HEK293 (cell line): Measurements from ENCODE around the gene CHST1.

ENCODE experiments used
- CTCF ChIA-PET: fragments of 350-600 bp; formaldehyde crosslinking; extraction: SDS; loops from one replicate; lab custom pipeline; 2021; ENCODE audit warnings: antibody characterized with exemption; lab: Yijun Ruan, JAX
- POLR2A ChIA-PET: fragments of 300-600 bp; formaldehyde crosslinking; extraction: SDS; loops from one replicate; lab custom pipeline; 2020; ENCODE audit warnings: antibody characterized with exemption, inconsistent platforms; lab: Yijun Ruan, JAX
- H3K27ac ChIP-seq: fragments of 200-500 bp; sonication (Bioruptor generic); 2 replicates; pipeline ENCODE4 v1.5.1; 2014; ENCODE audit warnings: low read depth, low read length, control low read depth, inconsistent platforms; ENCODE audit errors: extremely low read depth
- H3K36me3 ChIP-seq, 2 experiments: fragments of 200-500 bp in 1 of 2; sonication (Bioruptor generic) in 1 of 2; 1 replicate in 1 of 2; 2 replicates in 1 of 2; pipeline ENCODE4 v1.5.1; 2014 to 2017; ENCODE audit warnings: inconsistent platforms in 2 of 2, low read length in 2 of 2; ENCODE audit not compliant: control insufficient read depth in 2 of 2, insufficient read depth in 1 of 2
- H3K4me1 ChIP-seq: fragments of 200-500 bp; sonication (Bioruptor generic); 2 replicates; pipeline ENCODE4 v1.5.1; 2014; ENCODE audit warnings: mild to moderate bottlenecking, low read length, inconsistent platforms; ENCODE audit not compliant: control insufficient read depth, insufficient read depth
- H3K4me3 ChIP-seq: 2 replicates; pipeline ENCODE4 v1.5.1; 2011; ENCODE audit warnings: low read depth, mild to moderate bottlenecking, control low read depth, low read length, moderate library complexity
- H3K9me3 ChIP-seq: fragments of 200-500 bp; sonication (Bioruptor generic); 2 replicates; pipeline ENCODE4 v1.5.1; 2014; ENCODE audit warnings: low read depth, low read length, inconsistent platforms; ENCODE audit not compliant: control insufficient read depth, insufficient read depth
- BCL11A ChIP-seq: fragments of 450-650 bp; formaldehyde crosslinking; IDR thresholded peaks from 2 replicates; pipeline ENCODE4 v1.5.1; 2016; ENCODE audit warnings: low read depth, missing biosample characterization, missing genetic modification characterization
- FEZF1 ChIP-seq: fragments of 450-650 bp; formaldehyde crosslinking; IDR thresholded peaks from 2 replicates; pipeline ENCODE4 v1.5.1; 2016; ENCODE audit warnings: missing biosample characterization, missing genetic modification characterization
- GLI2 ChIP-seq: fragments of 450-650 bp; formaldehyde crosslinking; IDR thresholded peaks from 2 replicates; pipeline ENCODE4; 2017; ENCODE audit warnings: missing biosample characterization, missing genetic modification characterization, low read depth, borderline replicate concordance
- KLF9 ChIP-seq: fragments of 450-650 bp; formaldehyde crosslinking; IDR thresholded peaks from 2 replicates; pipeline ENCODE4 v1.5.1; 2016; ENCODE audit warnings: missing biosample characterization, missing genetic modification characterization, low read depth
- SCRT2 ChIP-seq: fragments of 450-650 bp; formaldehyde crosslinking; IDR thresholded peaks from 2 replicates; pipeline ENCODE4 v1.5.1; 2016; ENCODE audit warnings: missing biosample characterization, missing genetic modification characterization
- ZBTB20 ChIP-seq: fragments of 450-650 bp; formaldehyde crosslinking; IDR thresholded peaks from 2 replicates; pipeline ENCODE4 v1.5.1; 2016; ENCODE audit warnings: missing biosample characterization, missing genetic modification characterization
- ZBTB48 ChIP-seq: fragments of 450-650 bp; formaldehyde crosslinking; IDR thresholded peaks from 2 replicates; pipeline ENCODE4 v1.5.1; 2016; ENCODE audit warnings: missing biosample characterization, missing genetic modification characterization
- ZNF114 ChIP-seq: fragments of 450-650 bp; formaldehyde crosslinking; IDR thresholded peaks from 2 replicates; pipeline ENCODE4 v1.5.0; 2017; ENCODE audit warnings: missing biosample characterization, missing genetic modification characterization
- ZNF132 ChIP-seq: fragments of 450-650 bp; formaldehyde crosslinking; IDR thresholded peaks from 2 replicates; pipeline ENCODE4 v1.5.1; 2017; ENCODE audit warnings: missing biosample characterization, missing genetic modification characterization, borderline replicate concordance
- ZNF138 ChIP-seq: fragments of 450-650 bp; formaldehyde crosslinking; IDR thresholded peaks from 2 replicates; pipeline ENCODE4 v1.5.1; 2016; ENCODE audit warnings: missing biosample characterization, missing genetic modification characterization, borderline replicate concordance
- ZNF169 ChIP-seq: fragments of 450-650 bp; formaldehyde crosslinking; IDR thresholded peaks from 2 replicates; pipeline ENCODE4 v1.5.1; 2016; ENCODE audit warnings: missing biosample characterization, missing genetic modification characterization
- ZNF266 ChIP-seq: fragments of 450-650 bp; formaldehyde crosslinking; IDR thresholded peaks from 2 replicates; pipeline ENCODE4 v1.5.1; 2016; ENCODE audit warnings: missing biosample characterization, missing genetic modification characterization, low read depth
- ZNF404 ChIP-seq: fragments of 450-650 bp; formaldehyde crosslinking; IDR thresholded peaks from 2 replicates; pipeline ENCODE4 v1.5.1; 2017; ENCODE audit warnings: missing biosample characterization, missing genetic modification characterization
- ZNF423 ChIP-seq: fragments of 450-650 bp; formaldehyde crosslinking; IDR thresholded peaks from 2 replicates; pipeline ENCODE4 v1.5.1; 2016; ENCODE audit warnings: missing biosample characterization, missing genetic modification characterization
- ZNF555 ChIP-seq: fragments of 450-650 bp; formaldehyde crosslinking; conservative IDR thresholded peaks from 2 replicates; pipeline ENCODE4 v1.5.1; 2017; ENCODE audit warnings: missing biosample characterization, mild to moderate bottlenecking, missing genetic modification characterization, inconsistent platforms
- ZNF629 ChIP-seq: fragments of 450-650 bp; formaldehyde crosslinking; IDR thresholded peaks from 2 replicates; pipeline ENCODE4 v1.5.1; 2017; ENCODE audit warnings: missing biosample characterization, missing genetic modification characterization
- ZNF660 ChIP-seq: fragments of 450-650 bp; IDR thresholded peaks from 2 replicates; pipeline ENCODE4 v1.5.1; 2018; ENCODE audit warnings: missing biosample characterization, mild to moderate bottlenecking, missing genetic modification characterization
- ZNF670 ChIP-seq: fragments of 450-650 bp; formaldehyde crosslinking; IDR thresholded peaks from 2 replicates; pipeline ENCODE4 v1.5.1; 2016; ENCODE audit warnings: missing biosample characterization, missing genetic modification characterization, low read depth
- ZNF791 ChIP-seq: fragments of 450-650 bp; formaldehyde crosslinking; IDR thresholded peaks from 2 replicates; pipeline ENCODE4 v1.5.1; 2016; ENCODE audit warnings: missing biosample characterization, missing genetic modification characterization
- ZSCAN16 ChIP-seq: fragments of 450-650 bp; formaldehyde crosslinking; IDR thresholded peaks from 2 replicates; pipeline ENCODE4 v1.5.1; 2016; ENCODE audit warnings: missing biosample characterization, missing genetic modification characterization
- TF ChIP-seq, protein P1 (sequence below): fragments of 450-650 bp; formaldehyde crosslinking; IDR thresholded peaks from 2 replicates; pipeline ENCODE4 v1.5.1; 2016; ENCODE audit warnings: missing biosample characterization, missing genetic modification characterization
- TF ChIP-seq, protein P2 (sequence below): fragments of 450-650 bp; formaldehyde crosslinking; IDR thresholded peaks from 2 replicates; pipeline ENCODE4 v1.5.1; 2016; ENCODE audit warnings: missing biosample characterization, missing genetic modification characterization
- TF ChIP-seq, protein P3 (sequence below): fragments of 450-650 bp; formaldehyde crosslinking; IDR thresholded peaks from 2 replicates; pipeline ENCODE4 v1.5.1; 2016; ENCODE audit warnings: missing biosample characterization, missing genetic modification characterization
- TF ChIP-seq, protein P4 (sequence below): fragments of 450-650 bp; formaldehyde crosslinking; IDR thresholded peaks from 2 replicates; pipeline ENCODE4 v1.5.1; 2016; ENCODE audit warnings: missing biosample characterization, missing genetic modification characterization

CHST1 gene

DNA sequence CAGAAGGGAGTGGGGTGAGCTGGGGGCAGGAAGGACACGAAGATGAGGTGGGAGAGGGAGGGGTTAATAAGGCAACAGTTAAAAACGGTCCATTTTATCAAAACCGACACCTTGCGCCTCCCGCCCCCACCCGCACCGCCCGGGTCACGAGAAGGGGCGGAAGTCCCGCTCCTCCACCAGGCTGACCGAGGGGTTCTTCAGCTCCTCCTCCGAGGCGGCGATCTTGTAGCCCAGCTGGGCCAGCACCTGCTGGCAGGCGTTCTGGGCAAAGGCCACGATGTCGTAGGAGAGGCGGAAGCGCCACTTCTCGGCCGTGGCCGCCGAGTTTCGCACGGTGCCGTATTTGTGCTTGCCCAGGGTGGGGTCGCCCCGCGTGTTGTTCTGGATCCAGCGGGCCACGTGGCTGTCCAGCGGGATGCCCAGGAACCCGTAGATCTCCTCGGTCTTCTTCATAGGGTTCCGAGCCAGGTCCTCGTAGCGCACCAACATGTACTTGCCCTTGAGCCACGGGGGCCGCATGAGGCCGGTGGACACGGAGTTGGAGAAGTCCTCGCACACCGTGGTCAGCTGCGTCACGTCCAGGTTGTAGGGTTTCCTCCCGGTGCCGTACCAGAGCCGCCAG is 15.8 kb downstream of the CHST1 start:
- TF ChIP-seq, protein P1, sequence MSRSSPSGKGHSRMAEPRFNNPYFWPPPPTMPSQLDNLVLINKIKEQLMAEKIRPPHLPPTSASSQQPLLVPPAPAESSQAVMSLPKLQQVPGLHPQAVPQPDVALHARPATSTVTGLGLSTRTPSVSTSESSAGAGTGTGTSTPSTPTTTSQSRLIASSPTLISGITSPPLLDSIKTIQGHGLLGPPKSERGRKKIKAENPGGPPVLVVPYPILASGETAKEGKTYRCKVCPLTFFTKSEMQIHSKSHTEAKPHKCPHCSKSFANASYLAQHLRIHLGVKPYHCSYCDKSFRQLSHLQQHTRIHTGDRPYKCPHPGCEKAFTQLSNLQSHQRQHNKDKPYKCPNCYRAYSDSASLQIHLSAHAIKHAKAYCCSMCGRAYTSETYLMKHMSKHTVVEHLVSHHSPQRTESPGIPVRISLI (tag by site-specific recombination), result no peak
- TF ChIP-seq ZNF555 (no peak), ZNF169 (tag by site-specific recombination) (no peak), ZNF670 (tag by site-specific recombination) (no peak), ZNF629 (no peak)
- Histone ChIP-seq H3K4me1 (no peaks in the 10 kb centered on the region), H3K9me3 (no peaks in the 10 kb centered on the region), H3K36me3 (no peaks in the 10 kb centered on the region), H3K27ac (no peak overlapping the region), H3K4me3 (no peak overlapping the region)
- ChIA-PET POLR2A (no interaction called here), CTCF (no interaction called here)

DNA sequence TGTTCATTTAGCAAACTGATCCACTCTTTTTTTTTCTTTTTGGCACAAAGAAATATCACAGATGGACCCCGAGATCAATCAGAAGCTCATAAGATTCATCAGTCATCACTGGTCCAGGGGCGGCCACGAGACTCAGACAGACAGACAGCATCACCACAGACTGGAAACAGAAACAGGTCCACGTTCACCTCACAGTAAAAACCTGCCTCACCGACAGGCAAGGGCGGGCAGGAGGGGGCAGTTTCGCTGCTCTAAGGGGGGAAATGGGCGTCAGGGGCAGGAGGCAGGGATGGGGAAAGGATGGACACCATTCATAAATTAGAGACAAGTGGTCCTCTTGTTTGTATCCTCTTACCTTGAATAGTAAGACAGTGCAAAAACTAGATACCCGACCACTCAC is 16.5 kb downstream of the CHST1 start:
- H3K27ac ChIP-seq, result no peak overlapping the region
- CTCF ChIA-PET, result no interaction called here
- H3K4me3 ChIP-seq, result no peak overlapping the region
- POLR2A ChIA-PET, result no interaction called here
- no peaks in the 10 kb centered on the region for H3K36me3 ChIP-seq
- H3K4me1 ChIP-seq, result no peaks in the 10 kb centered on the region
- TF ChIP-seq ZNF660 (tag by site-specific recombination) (no peak), FEZF1 (tag by site-specific recombination) (no peak), SCRT2 (tag by site-specific recombination) (no peak), ZBTB20 (tag by site-specific recombination) (no peak), ZNF138 (tag by site-specific recombination) (no peak), GLI2 (tag by site-specific recombination) (no peak), ZNF266 (tag by site-specific recombination) (no peak), ZNF132 (tag by site-specific recombination) (no peak), BCL11A (tag by site-specific recombination) (no peak), ZNF404 (tag by site-specific recombination) (no peak), ZBTB48 (tag by site-specific recombination) (no peak), KLF9 (tag by site-specific recombination) (no peak), ZNF114 (no peak), ZNF791 (tag by site-specific recombination) (no peak), ZNF423 (tag by site-specific recombination) (no peak), ZNF670 (tag by site-specific recombination) (no peak), ZSCAN16 (tag by site-specific recombination) (no peak)
- TF ChIP-seq, protein P2, sequence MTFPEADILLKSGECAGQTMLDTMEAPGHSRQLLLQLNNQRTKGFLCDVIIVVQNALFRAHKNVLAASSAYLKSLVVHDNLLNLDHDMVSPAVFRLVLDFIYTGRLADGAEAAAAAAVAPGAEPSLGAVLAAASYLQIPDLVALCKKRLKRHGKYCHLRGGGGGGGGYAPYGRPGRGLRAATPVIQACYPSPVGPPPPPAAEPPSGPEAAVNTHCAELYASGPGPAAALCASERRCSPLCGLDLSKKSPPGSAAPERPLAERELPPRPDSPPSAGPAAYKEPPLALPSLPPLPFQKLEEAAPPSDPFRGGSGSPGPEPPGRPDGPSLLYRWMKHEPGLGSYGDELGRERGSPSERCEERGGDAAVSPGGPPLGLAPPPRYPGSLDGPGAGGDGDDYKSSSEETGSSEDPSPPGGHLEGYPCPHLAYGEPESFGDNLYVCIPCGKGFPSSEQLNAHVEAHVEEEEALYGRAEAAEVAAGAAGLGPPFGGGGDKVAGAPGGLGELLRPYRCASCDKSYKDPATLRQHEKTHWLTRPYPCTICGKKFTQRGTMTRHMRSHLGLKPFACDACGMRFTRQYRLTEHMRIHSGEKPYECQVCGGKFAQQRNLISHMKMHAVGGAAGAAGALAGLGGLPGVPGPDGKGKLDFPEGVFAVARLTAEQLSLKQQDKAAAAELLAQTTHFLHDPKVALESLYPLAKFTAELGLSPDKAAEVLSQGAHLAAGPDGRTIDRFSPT (tag by site-specific recombination), result no peak
- TF ChIP-seq, protein P3, sequence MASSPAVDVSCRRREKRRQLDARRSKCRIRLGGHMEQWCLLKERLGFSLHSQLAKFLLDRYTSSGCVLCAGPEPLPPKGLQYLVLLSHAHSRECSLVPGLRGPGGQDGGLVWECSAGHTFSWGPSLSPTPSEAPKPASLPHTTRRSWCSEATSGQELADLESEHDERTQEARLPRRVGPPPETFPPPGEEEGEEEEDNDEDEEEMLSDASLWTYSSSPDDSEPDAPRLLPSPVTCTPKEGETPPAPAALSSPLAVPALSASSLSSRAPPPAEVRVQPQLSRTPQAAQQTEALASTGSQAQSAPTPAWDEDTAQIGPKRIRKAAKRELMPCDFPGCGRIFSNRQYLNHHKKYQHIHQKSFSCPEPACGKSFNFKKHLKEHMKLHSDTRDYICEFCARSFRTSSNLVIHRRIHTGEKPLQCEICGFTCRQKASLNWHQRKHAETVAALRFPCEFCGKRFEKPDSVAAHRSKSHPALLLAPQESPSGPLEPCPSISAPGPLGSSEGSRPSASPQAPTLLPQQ (tag by site-specific recombination), result no peak
- TF ChIP-seq, protein P4, sequence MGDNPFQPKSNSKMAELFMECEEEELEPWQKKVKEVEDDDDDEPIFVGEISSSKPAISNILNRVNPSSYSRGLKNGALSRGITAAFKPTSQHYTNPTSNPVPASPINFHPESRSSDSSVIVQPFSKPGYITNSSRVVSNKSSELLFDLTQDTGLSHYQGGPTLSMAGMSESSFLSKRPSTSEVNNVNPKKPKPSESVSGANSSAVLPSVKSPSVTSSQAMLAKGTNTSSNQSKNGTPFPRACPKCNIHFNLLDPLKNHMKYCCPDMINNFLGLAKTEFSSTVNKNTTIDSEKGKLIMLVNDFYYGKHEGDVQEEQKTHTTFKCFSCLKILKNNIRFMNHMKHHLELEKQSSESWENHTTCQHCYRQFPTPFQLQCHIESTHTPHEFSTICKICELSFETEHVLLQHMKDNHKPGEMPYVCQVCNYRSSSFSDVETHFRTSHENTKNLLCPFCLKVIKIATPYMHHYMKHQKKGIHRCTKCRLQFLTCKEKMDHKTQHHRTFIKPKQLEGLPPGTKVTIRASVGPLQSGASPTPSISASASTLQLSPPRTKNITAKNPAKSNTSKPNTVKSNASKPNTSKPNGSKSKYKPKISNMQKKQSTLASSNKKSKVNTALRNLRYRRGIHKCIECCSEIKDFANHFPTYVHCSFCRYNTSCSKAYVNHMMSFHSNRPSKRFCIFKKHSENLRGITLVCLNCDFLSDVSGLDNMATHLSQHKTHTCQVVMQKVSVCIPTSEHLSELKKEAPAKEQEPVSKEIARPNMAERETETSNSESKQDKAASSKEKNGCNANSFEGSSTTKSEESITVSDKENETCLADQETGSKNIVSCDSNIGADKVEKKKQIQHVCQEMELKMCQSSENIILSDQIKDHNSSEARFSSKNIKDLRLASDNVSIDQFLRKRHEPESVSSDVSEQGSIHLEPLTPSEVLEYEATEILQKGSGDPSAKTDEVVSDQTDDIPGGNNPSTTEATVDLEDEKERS (tag by site-specific recombination), result no peak
- no peaks in the 10 kb centered on the region for H3K9me3 ChIP-seq
